ENCODE data around the gene ZNF521.

The ZNF521 gene

GRCh38 chr18:25335062-25335461 is 16.9 kb downstream of the ZNF521 start:
- no peak for DNase-seq

DNA sequence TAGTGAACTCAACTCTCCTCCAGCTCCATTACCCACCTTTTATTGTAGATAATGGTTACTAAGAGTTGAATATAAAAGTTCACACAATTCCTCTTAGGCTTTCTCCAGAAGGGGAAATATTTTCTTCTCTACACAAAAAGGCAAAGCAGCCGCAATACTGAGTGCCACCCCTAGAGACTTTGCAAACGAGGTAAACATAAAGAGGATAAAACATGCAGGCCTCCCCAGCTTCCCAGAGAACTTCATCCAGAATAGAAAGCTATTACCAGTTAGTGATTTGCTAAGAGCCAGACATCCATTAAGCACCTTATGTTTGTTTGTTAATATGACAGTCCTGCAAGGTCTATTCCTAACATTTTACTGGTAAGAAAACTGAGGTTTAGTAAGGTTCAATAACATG is 17.4 kb downstream of the ZNF521 start:
- DNase-seq, result no peak

- no peak for DNase-seq
These were observed 20.0 kb downstream of the ZNF521 start for GRCh38 chr18:25332002-25332401.

- no peak for DNase-seq
These were observed 22.2 kb downstream of the ZNF521 start for GRCh38 chr18:25329783-25330182.

DNA sequence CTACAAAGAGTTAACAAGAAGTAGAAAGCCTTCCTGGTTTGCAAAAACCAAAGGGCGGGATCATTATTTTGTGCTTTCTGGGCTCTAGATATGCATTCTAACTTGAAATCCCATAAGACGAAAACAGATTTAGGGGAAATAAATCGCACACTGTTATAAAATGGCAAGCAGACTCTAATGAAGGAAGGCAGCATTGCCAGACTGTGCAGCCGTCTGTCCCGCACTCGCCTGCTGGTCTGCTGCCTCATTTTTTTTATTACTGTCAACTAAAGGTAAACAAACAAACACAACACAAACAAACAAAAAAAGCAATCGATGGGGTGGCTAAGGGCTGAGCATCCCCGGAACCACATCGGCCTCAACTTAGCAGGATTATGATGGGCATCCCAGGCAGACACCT is 24.4 kb downstream of the ZNF521 start:
- DNase-seq, result no peak

DNA sequence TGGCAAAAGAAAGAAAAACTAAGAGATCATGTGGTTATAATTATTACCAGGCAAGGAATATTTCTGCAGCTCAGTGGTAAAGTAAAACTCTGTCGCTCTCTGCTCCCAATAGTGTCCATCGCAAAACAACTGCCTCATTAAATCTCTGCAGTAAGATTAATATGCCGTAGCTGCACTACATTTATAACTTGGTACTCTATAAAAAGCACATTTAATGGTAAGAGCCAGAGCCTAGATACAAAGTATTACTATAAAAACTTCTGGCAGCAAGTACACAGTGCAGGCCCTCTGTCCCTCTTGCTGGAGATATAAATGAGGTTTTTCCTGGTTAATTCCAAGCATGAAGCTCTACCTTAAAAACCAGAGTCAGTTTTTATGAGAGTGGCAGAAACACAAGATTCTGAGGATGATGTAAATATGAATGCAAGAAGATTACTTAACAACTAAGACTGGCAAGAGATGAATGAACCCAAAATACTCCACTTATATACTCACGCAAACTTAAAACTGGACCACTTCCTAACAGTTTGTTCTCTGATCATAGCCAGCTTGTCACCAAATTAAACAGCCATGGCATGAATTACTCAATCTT is 25.5 kb downstream of the ZNF521 start:
- DNase-seq, result no peak

- DNase-seq, result no peak
These were observed 29.2 kb downstream of the ZNF521 start for GRCh38 chr18:25322806-25323205.

- no peak for DNase-seq
These were observed 35.5 kb downstream of the ZNF521 start for GRCh38 chr18:25316381-25317018.

DNA sequence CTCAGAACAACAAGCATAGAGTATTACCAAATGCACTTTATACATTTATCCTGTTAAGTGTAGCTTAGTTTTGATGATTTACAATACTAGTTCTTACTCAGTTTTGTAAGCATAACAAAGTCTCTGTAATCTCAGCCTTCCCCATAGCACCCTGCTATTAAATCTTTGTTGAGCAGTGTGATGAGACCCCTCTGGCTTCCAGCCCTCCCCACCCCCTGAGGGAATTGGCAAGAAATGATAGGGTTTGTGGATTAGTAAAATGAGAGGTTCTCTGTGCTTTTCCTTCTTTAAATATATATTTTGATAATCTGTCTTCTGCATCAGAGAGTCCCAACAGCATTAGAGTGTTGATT is 37.2 kb downstream of the ZNF521 start:
- DNase-seq, result no peak

DNA sequence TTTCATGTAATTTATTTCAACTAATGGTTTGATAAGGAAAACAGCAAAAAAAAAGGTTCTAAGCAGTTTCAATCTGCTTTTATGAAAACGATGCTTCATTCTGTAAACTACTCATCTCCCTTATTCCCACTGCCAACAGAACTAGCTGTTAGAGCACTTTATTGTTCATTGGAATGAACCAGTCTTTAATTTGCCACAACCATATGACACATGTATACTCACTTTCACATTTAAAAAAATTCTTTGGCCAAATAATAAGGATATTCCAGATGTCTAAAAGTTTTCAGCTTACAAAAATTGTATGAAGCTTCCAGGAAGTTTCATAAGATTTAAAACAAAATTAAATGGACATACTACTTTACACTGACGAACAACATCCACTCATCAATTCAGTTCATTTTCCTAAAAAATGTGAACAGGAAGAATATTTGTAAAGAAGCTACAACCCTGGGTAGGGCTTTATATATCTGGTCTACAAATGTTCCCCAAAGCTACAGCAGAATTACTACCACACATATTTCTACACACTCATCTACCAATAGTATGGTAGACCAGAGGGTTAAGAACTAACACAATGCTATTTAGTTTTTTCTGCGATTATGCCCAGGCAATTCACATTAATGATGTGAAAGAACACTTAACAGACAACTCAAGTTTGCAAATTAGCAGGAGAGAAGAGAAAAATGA is 37.7 kb downstream of the ZNF521 start:
- no peak for DNase-seq

DNA sequence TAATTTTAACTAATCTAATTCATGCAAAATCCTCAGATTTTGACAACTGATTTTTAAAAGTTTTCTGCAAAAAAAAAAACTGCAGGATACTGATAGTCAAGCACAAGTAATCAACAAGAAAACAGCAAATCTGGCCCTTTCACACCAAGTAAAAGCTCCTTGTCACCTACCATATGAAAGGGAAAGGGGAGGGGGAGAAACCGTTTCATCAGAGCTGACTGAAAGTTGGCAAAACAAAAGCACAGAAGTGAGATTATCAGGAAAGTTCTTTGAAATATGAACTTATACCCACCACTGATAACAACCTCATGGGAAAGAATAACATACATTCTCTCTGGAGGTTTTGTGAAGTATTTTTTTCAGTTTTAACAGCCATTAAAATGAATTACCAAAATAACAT is 38.7 kb downstream of the ZNF521 start:
- no peak for DNase-seq

DNA sequence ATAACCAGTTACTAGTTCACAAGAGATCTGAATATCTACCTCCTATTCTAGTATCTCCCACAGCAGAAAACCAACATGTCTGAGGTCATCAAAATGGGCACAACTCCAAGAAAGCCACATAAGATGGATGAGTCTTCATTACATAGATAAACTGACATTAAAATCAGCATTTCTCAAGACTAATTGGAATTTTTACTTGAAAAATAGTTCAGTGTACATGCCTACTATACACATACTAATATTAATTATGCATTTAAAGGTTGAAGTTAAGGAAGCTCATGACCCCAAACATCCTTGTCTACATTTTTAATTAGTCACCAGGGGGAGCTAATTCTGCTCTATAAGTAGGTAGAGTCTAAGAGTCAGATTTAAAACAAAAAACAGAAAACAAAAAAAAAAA is 41.9 kb downstream of the ZNF521 start:
- peak; percentile 19 for DNase-seq

DNA sequence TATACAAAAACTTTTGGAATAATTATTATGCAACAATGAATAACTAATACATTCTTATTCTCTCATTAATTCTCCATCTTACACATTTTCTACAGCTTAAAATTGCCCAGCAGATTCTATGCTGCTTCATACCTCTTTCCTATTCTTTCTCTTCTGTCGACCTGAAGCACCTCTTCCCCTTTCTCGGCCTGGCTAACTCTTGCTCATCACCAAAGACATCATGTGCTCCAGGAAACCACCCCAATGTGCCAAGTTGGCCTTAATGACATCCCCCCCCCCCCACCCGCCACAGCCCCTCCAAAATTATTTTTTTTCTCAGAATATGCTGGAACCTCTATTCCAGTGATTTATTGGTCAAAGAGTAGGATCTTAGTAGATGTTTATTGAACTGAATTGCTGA is 43.6 kb downstream of the ZNF521 start:
- no peak for DNase-seq

DNA sequence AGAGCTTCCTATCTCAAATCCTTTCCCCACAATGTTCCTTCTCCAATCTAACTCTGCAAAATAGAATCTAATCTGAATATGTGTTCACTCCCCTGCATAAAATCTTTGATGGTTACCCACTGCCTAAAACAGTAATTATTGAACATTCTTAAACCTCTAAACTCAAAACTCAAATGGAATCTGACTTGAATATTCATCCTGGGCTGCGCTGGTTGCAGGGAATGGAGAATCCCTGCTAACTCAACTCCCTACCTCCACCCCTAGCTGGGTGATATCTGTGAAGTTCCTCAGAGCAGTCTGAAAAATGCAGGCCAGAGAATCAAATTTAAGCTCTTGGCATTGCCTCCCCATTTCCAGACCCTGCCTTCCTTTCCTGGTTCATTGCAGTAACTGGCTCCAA is 44.8 kb downstream of the ZNF521 start:
- no peak for DNase-seq

- DNase-seq, result no peak
These were observed 45.3 kb downstream of the ZNF521 start for GRCh38 chr18:25306671-25307070.

- DNase-seq, result no peak
These were observed 46.4 kb downstream of the ZNF521 start for GRCh38 chr18:25305584-25305983.

DNA sequence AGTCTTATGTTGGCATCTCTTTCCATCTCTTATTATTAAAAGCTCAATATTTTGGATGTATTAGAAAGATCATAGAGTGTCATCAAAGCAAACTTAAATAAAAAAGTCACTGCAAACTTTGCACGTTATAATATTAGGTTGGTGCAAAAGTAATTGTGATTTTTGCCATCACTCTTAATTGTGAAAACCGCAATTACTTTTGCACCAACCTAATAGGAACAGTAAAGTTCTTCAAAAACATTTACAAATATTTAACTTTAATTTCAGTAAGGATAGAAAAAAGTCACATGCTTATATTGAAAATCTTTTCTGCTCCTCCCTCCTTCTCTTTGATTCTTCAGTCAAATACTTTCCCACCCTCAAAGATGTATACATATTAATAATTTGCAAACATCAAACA is 51.5 kb downstream of the ZNF521 start:
- no peak for DNase-seq

DNA sequence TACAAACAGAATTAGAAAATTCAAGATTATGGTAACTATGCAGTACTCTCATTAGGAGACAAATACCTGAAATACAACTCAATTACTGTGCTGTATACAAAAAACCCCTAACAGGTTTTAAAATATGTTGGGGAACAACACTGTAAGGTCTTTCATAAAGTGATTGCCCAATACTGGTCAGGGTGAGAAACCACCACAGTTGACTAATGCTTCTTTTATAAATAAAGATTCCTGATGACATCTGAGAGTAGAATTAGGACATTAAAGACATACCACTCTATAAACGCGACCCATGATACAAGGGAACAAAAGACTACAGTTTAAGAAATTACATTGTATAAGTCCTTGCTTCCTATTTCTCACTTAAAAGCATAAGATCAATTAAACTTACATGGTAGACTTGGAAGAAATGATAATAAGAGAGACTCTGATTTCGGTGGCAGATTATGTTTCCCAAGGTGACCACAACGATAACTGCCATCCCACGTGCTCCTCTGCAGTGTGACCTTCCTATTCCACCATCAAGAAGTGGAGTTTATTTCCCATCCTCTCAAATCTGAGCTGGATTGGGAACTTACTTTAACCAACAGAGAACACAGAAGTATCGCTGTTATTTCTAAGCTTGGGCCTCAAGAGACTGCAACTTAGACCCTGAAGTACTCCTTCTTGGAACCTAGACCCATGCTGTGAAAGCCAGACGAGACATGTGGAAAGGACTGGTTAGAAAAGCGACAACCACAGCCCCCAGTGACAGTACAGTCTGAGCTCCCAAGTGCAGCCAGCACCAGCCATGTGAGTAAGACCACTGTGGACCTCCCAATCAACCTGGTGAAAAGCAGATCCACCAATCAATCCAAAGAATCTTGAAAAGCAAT is 52.3 kb downstream of the ZNF521 start:
- no peak for DNase-seq

DNA sequence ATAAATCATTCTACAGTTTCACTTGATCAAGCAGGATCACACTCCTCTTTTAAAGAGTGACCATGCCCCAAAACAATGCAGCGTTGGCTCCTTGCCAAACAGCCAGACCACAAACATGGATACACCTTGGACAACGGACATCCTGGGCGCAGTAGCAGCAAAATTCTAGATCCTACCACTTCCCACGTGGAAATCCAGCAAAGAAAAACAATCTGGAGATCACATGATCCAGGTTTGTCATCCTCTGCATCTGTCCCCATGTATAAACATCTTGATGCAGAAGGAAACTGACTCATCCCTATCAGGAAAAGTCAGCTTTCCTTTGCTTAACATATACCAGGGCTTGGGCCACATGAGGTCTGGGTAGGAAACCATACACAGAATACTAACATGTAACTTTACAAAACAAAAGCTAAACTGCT is 53.1 kb downstream of the ZNF521 start:
- DNase-seq, result no peak

- no peak for DNase-seq
These were observed 56.3 kb downstream of the ZNF521 start for GRCh38 chr18:25295624-25296138.

GRCh38 chr18:25291150-25291549 is 60.8 kb downstream of the ZNF521 start:
- no peak for DNase-seq

DNA sequence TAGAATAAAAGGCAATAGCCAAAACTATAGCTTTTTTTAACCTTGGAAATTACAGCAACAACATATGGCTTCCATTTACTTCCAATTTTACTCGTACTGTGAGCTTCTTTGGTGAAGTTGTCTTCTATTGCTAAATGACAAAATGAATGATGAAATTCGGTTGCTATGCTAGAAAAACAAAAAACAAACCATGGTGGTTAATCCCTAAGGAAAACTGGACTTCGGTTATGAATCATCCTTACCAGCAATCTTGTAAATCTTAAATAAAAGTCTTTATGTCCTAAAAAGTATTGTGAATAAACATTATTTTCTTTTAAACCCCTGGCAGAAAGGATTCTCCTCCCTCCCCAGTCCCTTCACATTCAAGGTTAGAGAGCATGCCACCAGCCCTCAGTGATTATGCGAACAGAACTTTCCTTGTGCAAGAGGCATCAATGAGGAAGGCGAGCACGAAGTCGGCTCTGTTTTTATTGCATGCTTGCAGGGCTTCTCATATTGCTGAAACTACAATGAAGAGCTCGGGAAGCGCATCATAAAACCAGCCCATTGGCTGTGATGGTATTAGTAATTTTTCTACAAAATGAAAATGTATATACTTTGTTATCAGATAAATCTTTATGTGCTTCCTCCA is 62.9 kb downstream of the ZNF521 start:
- no peak for DNase-seq
